ENCODE measurements around the gene ADPRH.

Gene ADPRH

GRCh38 chr3:119579366-119580066, at the start of gene ADPRH:
Gene ADPRH (plus strand): TSS chr3:119579492. CDS start chr3:119582170, 2,678 bp downstream.
- Histone ChIP-seq H3K36me3 (replicated peaks; ENCODE audit: low read depth, low read length) (peaks cover 4% of the 10 kb centered on the region), H3K9ac (ENCODE audit: low read length) (peak within 1 kb of the TSS; percentile 99), H3K4me3 (ENCODE audit: low read length) (peak within 1 kb of the TSS; percentile 90), H3K79me2 (ENCODE audit: low read length) (peaks cover 17% of the 10 kb centered on the region), H3K4me1 (ENCODE audit: low read length) (peaks cover 35% of the 10 kb centered on the region), H4K20me1 (ENCODE audit: insufficient read depth, low read length) (no peaks in the 10 kb centered on the region), H2AFZ (ENCODE audit: low read depth, low read length) (peak within 1 kb of the TSS; percentile 55), H3K4me2 (ENCODE audit: low read length) (peak within 1 kb of the TSS; percentile 100), H3K27me3 (ENCODE audit: low read depth, low read length) (no peaks in the 10 kb centered on the region), H3K9me3 (ENCODE audit: insufficient read depth, low read length) (no peaks in the 10 kb centered on the region), H3K27ac (ENCODE audit: low read length) (peak within 1 kb of the TSS; percentile 97)
- TF ChIP-seq EZH2phosphoT487 (IDR thresholded peaks at IDR 0.05; ENCODE audit: low read depth) (no peak), CTCF (IDR thresholded peaks at IDR 0.05; ENCODE audit: low read depth, low read length) (no peak)

GRCh38 chr3:119529883-119530282, 49.4 kb upstream of the ADPRH start:
- Histone ChIP-seq H3K27ac (ENCODE audit: low read length) (no peak overlapping the region; the same call in 1 of the 2 replicates), H2AFZ (ENCODE audit: low read depth, low read length) (no peak overlapping the region), H3K4me1 (ENCODE audit: low read length) (0 out of 2 replicates have a peak, but pooled peaks cover 6% of the 10 kb centered on the region), H3K4me2 (ENCODE audit: low read length) (no peak overlapping the region), H3K36me3 (replicated peaks; ENCODE audit: low read depth, low read length) (peaks cover 78% of the 10 kb centered on the region), H3K9ac (ENCODE audit: low read length) (no peak overlapping the region), H3K9me3 (ENCODE audit: insufficient read depth, low read length) (no peaks in the 10 kb centered on the region), H4K20me1 (ENCODE audit: insufficient read depth, low read length) (0 out of 2 replicates have a peak, but pooled peaks cover 9% of the 10 kb centered on the region), H3K79me2 (ENCODE audit: low read length) (peaks cover 53% of the 10 kb centered on the region), H3K4me3 (ENCODE audit: low read length) (no peak overlapping the region), H3K27me3 (ENCODE audit: low read depth, low read length) (no peaks in the 10 kb centered on the region)
- TF ChIP-seq CTCF (IDR thresholded peaks at IDR 0.05; ENCODE audit: low read depth, low read length) (no peak), EZH2phosphoT487 (IDR thresholded peaks at IDR 0.05; ENCODE audit: low read depth) (no peak)

- Histone ChIP-seq H3K4me3 (ENCODE audit: low read length) (no peak overlapping the region), H3K4me2 (ENCODE audit: low read length) (no peak overlapping the region), H3K27me3 (ENCODE audit: low read depth, low read length) (no peaks in the 10 kb centered on the region), H3K9me3 (ENCODE audit: insufficient read depth, low read length) (no peaks in the 10 kb centered on the region), H4K20me1 (ENCODE audit: insufficient read depth, low read length) (0 out of 2 replicates have a peak, but pooled peaks cover 9% of the 10 kb centered on the region), H3K9ac (ENCODE audit: low read length) (no peak overlapping the region), H2AFZ (ENCODE audit: low read depth, low read length) (no peak overlapping the region), H3K36me3 (replicated peaks; ENCODE audit: low read depth, low read length) (peaks cover 76% of the 10 kb centered on the region), H3K79me2 (ENCODE audit: low read length) (peaks cover 59% of the 10 kb centered on the region), H3K27ac (ENCODE audit: low read length) (peak overlapping the region; percentile 2; the same call in 1 of the 2 replicates), H3K4me1 (ENCODE audit: low read length) (0 out of 2 replicates have a peak, but pooled peaks cover 6% of the 10 kb centered on the region)
- TF ChIP-seq EZH2phosphoT487 (IDR thresholded peaks at IDR 0.05; ENCODE audit: low read depth) (no peak), CTCF (IDR thresholded peaks at IDR 0.05; ENCODE audit: low read depth, low read length) (no peak)
These were observed 48.8 kb upstream of the ADPRH start for GRCh38 chr3:119530456-119530855.

GRCh38 chr3:119531151-119531550, 48.1 kb upstream of the ADPRH start:
- Histone ChIP-seq H3K36me3 (replicated peaks; ENCODE audit: low read depth, low read length) (peaks cover 74% of the 10 kb centered on the region), H3K4me3 (ENCODE audit: low read length) (no peak overlapping the region), H2AFZ (ENCODE audit: low read depth, low read length) (no peak overlapping the region), H4K20me1 (ENCODE audit: insufficient read depth, low read length) (0 out of 2 replicates have a peak, but pooled peaks cover 9% of the 10 kb centered on the region), H3K9me3 (ENCODE audit: insufficient read depth, low read length) (no peaks in the 10 kb centered on the region), H3K4me1 (ENCODE audit: low read length) (0 out of 2 replicates have a peak, but pooled peaks cover 6% of the 10 kb centered on the region), H3K27me3 (ENCODE audit: low read depth, low read length) (no peaks in the 10 kb centered on the region), H3K9ac (ENCODE audit: low read length) (no peak overlapping the region), H3K27ac (ENCODE audit: low read length) (no peak overlapping the region), H3K4me2 (ENCODE audit: low read length) (no peak overlapping the region), H3K79me2 (ENCODE audit: low read length) (peaks cover 61% of the 10 kb centered on the region)
- TF ChIP-seq EZH2phosphoT487 (IDR thresholded peaks at IDR 0.05; ENCODE audit: low read depth): no peak
- no peak for TF ChIP-seq CTCF (IDR thresholded peaks at IDR 0.05; ENCODE audit: low read depth, low read length)

Measured in OCI-LY3 (cell line).